ENCODE measurements around the gene TNIP3.

TNIP3 gene

GRCh38 chr4:121187206-121187605 lies 23.1 kb upstream of the TNIP3 start:
- no peak for DNase-seq (ENCODE audit: low read depth)
- TF ChIP-seq CTCF (conservative IDR thresholded peaks at IDR 0.05; ENCODE audit: low read length), result no peak

DNA sequence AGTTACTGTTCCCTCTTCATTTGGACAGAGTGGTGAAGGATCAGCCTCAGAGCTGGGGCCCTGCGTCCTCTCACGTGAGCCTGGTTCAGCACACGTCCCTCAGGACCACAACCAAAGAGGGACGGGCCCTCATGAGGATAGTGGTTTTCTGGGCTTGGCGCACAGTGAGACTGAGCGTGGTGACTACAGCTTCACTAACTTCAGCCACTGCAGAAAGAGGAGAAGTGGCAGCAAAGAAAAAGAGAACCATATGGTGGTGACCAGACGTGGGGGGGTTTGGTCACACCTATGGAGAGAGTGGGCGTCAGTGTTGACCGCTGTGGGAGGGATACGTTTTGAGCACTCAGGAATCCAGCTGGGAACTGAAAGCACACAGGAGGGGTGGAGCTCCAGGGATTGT lies 21.8 kb upstream of the TNIP3 start:
- no peak for DNase-seq (ENCODE audit: low read depth)
- H3K4me3 ChIP-seq (ENCODE audit: low read length), result no peak overlapping the region
- TF ChIP-seq CTCF (conservative IDR thresholded peaks at IDR 0.05; ENCODE audit: low read length), result no peak

More at GRCh38 chr4:121187206-121187605, 23.1 kb upstream of the TNIP3 start:
- no peak overlapping the region for H3K4me3 ChIP-seq (ENCODE audit: low read length)

GRCh38 chr4:121183989-121184388 lies 19.9 kb upstream of the TNIP3 start:
- no peak for DNase-seq (ENCODE audit: low read depth)
- H3K4me3 ChIP-seq (ENCODE audit: low read length), result no peak overlapping the region
- no peak for TF ChIP-seq CTCF (conservative IDR thresholded peaks at IDR 0.05; ENCODE audit: low read length)

- no peak for TF ChIP-seq CTCF (conservative IDR thresholded peaks at IDR 0.05; ENCODE audit: low read length)
- DNase-seq (ENCODE audit: low read depth), result no peak
- no peak overlapping the region for H3K4me3 ChIP-seq (ENCODE audit: low read length)
Observed at GRCh38 chr4:121183361-121183760, 19.2 kb upstream of the TNIP3 start.

DNA sequence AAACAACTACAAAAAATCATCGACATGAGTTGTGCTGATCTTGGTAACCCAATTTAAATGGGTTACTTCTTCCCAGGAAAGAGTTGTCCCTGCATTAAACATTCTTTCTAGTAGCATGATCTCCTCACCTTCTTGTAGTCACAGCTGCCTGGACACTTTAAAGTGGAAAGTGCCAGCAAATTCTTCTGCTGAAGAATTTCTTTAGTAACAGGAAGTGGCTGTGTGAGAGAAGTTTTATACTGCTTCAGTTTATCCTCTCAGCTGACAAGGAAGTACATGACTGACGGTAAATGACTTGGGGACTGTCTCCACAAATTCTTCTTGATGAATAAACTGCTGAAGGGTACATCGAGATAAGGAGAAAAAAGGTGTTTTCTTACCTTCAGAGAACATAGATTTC lies 18.2 kb upstream of the TNIP3 start:
- TF ChIP-seq CTCF (conservative IDR thresholded peaks at IDR 0.05; ENCODE audit: low read length), result no peak
- H3K4me3 ChIP-seq (ENCODE audit: low read length), result no peak overlapping the region
- DNase-seq (ENCODE audit: low read depth), result peak; percentile 55

DNA sequence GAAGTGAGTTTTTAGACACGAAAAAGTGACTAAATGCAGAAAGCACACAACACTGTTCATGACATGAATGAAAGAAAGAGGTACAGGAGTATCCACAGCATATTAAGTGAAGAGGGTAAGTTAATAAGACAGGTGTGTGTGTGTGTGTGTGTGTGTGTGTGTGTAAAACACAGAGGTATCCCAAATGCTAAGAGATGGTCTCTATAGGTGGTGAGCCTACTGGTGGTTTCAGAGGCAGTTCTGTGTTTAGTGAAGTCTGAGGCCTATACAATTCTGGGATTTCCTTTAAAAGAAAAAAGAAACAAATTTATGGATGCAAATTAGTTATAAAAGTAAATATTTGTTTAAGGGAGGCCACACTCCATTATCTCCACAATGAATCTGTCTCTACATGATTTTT lies 17.4 kb upstream of the TNIP3 start:
- no peak for DNase-seq (ENCODE audit: low read depth)
- TF ChIP-seq CTCF (conservative IDR thresholded peaks at IDR 0.05; ENCODE audit: low read length), result no peak
- no peak overlapping the region for H3K4me3 ChIP-seq (ENCODE audit: low read length)

- DNase-seq (ENCODE audit: low read depth), result no peak
- TF ChIP-seq CTCF (conservative IDR thresholded peaks at IDR 0.05; ENCODE audit: low read length), result no peak
- H3K4me3 ChIP-seq (ENCODE audit: low read length), result no peak overlapping the region
Observed at GRCh38 chr4:121180558-121180957, 16.4 kb upstream of the TNIP3 start.
